Colonic mucosa (tissue), 4 donors: ENCODE data around the gene NPC1L1. TPM values are rescaled to one million over a fixed set of nuclear protein-coding genes. Genes with fewer than 3 reads are reported as not detected.

Experiments used
- DNase-seq: peaks from one replicate; pipeline ENCODE4 v3.0.0-alpha.2; 2020
- H3K27ac ChIP-seq: fragments of 200-600 bp; one replicate; pipeline ENCODE4 v1.8.0; 2021
- H3K27me3 ChIP-seq: fragments of 200-600 bp; one replicate; pipeline ENCODE4 v1.8.0; 2021
- H3K36me3 ChIP-seq: fragments of 200-600 bp; one replicate; pipeline ENCODE4 v1.8.0; 2021
- H3K4me1 ChIP-seq: fragments of 200-600 bp; one replicate; pipeline ENCODE4 v1.8.0; 2021; ENCODE audit warnings: mild to moderate bottlenecking
- H3K4me3 ChIP-seq: fragments of 200-600 bp; one replicate; pipeline ENCODE4 v1.8.0; 2021
- H3K9ac ChIP-seq, 2 donors: one replicate each; pipeline ENCODE4 v1.7.0; 2013; ENCODE audit warnings: control low read depth in 2 of 2, low read depth in 2 of 2, low read length in 2 of 2
- H3K9me3 ChIP-seq: fragments of 200-600 bp; one replicate; pipeline ENCODE4 v1.8.0; 2021
- CTCF ChIP-seq: fragments of 200-600 bp; IDR thresholded peaks from one replicate; pipeline ENCODE4 v1.8.0; 2022; ENCODE audit warnings: antibody characterized with exemption, mild to moderate bottlenecking
- intact Hi-C: fragments of 100-400 bp; cut with DNase I; formaldehyde crosslinking; loops from one replicate; pipeline ENCODE4 v1.14.1; 2022
- total RNA-seq, 2 donors: library from RNA; stranded (reverse); fragmentation: NEBNext Ultra II Directional in 1 of 2; extraction: Animal tissue kit (Norgen Biotek cat#: 25700) in 1 of 2; gene quantifications; one replicate each; pipeline ENCODE4 v1.2.1, GENCODE V29; 2021
- donor health status: healthy.
- donor health status: DM: no; HTN: no; CAD: no.
- donor health status: DM: no; HTN: no; CAD: no.

The NPC1L1 gene
- total RNA-seq, 2 donors from 2014 or later, result 0.10 to 0.11 TPM

DNA sequence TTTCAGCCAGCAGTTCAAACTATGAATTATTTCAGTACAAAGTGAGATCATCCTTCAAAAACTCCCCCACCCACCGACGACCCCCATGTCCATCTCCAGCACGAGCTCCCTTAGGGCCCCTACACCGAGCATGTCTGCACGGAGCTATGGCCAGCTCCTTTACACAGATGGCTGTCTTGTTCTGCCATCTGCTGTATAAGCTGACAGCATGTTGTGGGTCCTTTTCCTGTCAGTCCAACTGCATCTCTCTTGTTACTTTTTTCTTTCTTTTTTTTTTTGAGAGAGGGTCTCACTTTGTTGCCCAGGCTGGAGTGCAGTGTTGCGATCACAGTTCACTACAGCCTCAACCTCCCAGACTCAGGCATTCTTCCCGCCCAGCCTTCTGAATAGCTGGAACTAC lies 21.6 kb downstream of the NPC1L1 start:
- H3K27ac ChIP-seq, result no peak overlapping the region
- no peaks in the 10 kb centered on the region for H3K27me3 ChIP-seq
- no peaks in the 10 kb centered on the region for H3K9me3 ChIP-seq
- intact Hi-C loops, result no loop called here
- no peaks in the 10 kb centered on the region for H3K4me1 ChIP-seq
- H3K36me3 ChIP-seq, result no peaks in the 10 kb centered on the region
- H3K9ac ChIP-seq, result no peak overlapping the region
- DNase-seq, result no peak
- no peak overlapping the region for H3K4me3 ChIP-seq
- no peak for TF ChIP-seq CTCF

DNA sequence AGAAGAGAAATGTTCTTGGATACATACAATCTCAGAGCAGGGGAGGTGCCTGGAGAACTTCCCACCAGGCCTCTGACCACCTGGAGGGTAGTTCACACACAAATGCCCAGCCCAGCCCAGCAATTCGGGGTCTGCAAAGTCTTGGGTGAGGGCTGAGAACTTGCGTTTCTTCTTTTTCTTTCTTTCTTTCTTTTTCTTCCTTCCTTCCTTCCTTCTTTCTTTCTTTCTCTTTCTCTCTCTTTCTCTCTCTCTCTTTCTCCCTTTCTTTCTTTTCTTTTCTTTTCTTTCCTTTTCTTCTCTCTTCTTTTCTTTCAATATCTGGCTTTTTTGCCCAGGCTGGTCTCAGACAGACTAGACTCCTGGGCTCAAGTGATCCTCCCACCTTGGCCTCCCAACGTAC lies 22.4 kb downstream of the NPC1L1 start:
- Histone ChIP-seq H3K9ac (no peak overlapping the region), H3K4me1 (no peaks in the 10 kb centered on the region), H3K27me3 (no peaks in the 10 kb centered on the region), H3K36me3 (no peaks in the 10 kb centered on the region), H3K9me3 (no peaks in the 10 kb centered on the region), H3K4me3 (no peak overlapping the region), H3K27ac (no peak overlapping the region)
- DNase-seq, result no peak
- intact Hi-C loops, result no loop called here
- TF ChIP-seq CTCF, result no peak

GRCh38 chr7:44517175-44517574 lies 24.0 kb downstream of the NPC1L1 start:
- TF ChIP-seq CTCF, result no peak
- no peaks in the 10 kb centered on the region for H3K27me3 ChIP-seq
- H3K4me1 ChIP-seq, result no peaks in the 10 kb centered on the region
- no peak for DNase-seq
- no peak overlapping the region for H3K9ac ChIP-seq
- no peak overlapping the region for H3K27ac ChIP-seq
- intact Hi-C loops, result no loop called here
- H3K36me3 ChIP-seq, result no peaks in the 10 kb centered on the region
- H3K9me3 ChIP-seq, result no peaks in the 10 kb centered on the region
- H3K4me3 ChIP-seq, result no peak overlapping the region

- no peak for DNase-seq
- intact Hi-C loops, result no loop called here
- Histone ChIP-seq H3K4me1 (no peaks in the 10 kb centered on the region), H3K9me3 (no peaks in the 10 kb centered on the region), H3K36me3 (no peaks in the 10 kb centered on the region), H3K27me3 (no peaks in the 10 kb centered on the region), H3K27ac (no peak overlapping the region), H3K4me3 (no peak overlapping the region), H3K9ac (no peak overlapping the region)
- TF ChIP-seq CTCF, result no peak
These were observed 25.4 kb downstream of the NPC1L1 start for GRCh38 chr7:44515590-44516268.

GRCh38 chr7:44512736-44513135 lies 28.4 kb downstream of the NPC1L1 start:
- DNase-seq, result no peak
- Histone ChIP-seq H3K27me3 (no peaks in the 10 kb centered on the region), H3K9ac (no peak overlapping the region), H3K27ac (no peak overlapping the region), H3K4me3 (no peak overlapping the region), H3K36me3 (no peaks in the 10 kb centered on the region), H3K4me1 (no peaks in the 10 kb centered on the region), H3K9me3 (no peaks in the 10 kb centered on the region)
- intact Hi-C loops, result no loop called here
- TF ChIP-seq CTCF, result no peak
